K562 (cell line): ENCODE results near the gene PPM1M. TPM values are rescaled to one million over a fixed set of nuclear protein-coding genes. Genes with fewer than 3 reads are reported as not detected.
A peak's percentile ranks its signal among the peaks of the same experiment; 100 is the strongest.

Source experiments
- ELF1 ChIP-seq: fragments of 200-800 bp; sonication (Bioruptor generic); IDR thresholded peaks from 2 replicates; pipeline ENCODE4 v1.6.1; 2016; ENCODE audit warnings: missing genetic modification characterization, missing compliant biosample characterization
- HNRNPH1 ChIP-seq: fragments of 200-400 bp; formaldehyde crosslinking; optimal IDR thresholded peaks from 2 replicates; pipeline ENCODE3; 2017; ENCODE audit warnings: low read depth, mild to moderate bottlenecking, low read length, moderate library complexity
- KLF10 ChIP-seq: fragments of 250-450 bp; sonication (Bioruptor Pico); IDR thresholded peaks from 2 replicates; pipeline ENCODE4 v1.6.1; 2021; ENCODE audit warnings: matching md5 sums
- MAZ ChIP-seq, 2 experiments: fragments of 450-650 bp in 1 of 2; sonication (generic) in 1 of 2; formaldehyde crosslinking; IDR thresholded peaks in 1 of 2; conservative IDR thresholded peaks in 1 of 2; 2 replicates each; pipeline versions ENCODE4 v1.4.0 to v1.5.0; 2020; ENCODE audit warnings: mild to moderate bottlenecking in 1 of 2, missing genetic modification reagents in 1 of 2
- MEIS2 ChIP-seq: fragments of 450-650 bp; IDR thresholded peaks from 2 replicates; pipeline ENCODE4 v1.6.1; 2014; ENCODE audit warnings: mild to moderate bottlenecking; ENCODE audit not compliant: partially characterized antibody
- MNT ChIP-seq, 2 experiments: fragments of 450-650 bp; conservative IDR thresholded peaks; 2 replicates each; pipeline ENCODE4 v1.6.1; 2017; ENCODE audit warnings: mild to moderate bottlenecking in 2 of 2, moderate library complexity in 2 of 2
- NR2C2 ChIP-seq, 2 experiments: fragments of 200-800 bp in 1 of 2; sonication (Bioruptor generic) in 1 of 2; sonication (generic) in 1 of 2; formaldehyde crosslinking in 1 of 2; IDR thresholded peaks; 2 replicates each; pipeline versions ENCODE4 v1.6.1 to v1.8.0; 2016 to 2022; ENCODE audit warnings: mild to moderate bottlenecking in 1 of 2, missing compliant biosample characterization in 1 of 2, missing genetic modification characterization in 1 of 2, missing genetic modification reagents in 1 of 2
- SMAD1 ChIP-seq: fragments of 150-350 bp; IDR thresholded peaks from 2 replicates; pipeline ENCODE4 v1.6.1; 2014; ENCODE audit warnings: low read length, low read depth; ENCODE audit not compliant: partially characterized antibody
- SMAD2 ChIP-seq: fragments of 150-350 bp; IDR thresholded peaks from 2 replicates; pipeline ENCODE4 v1.6.1; 2014; ENCODE audit warnings: low read depth, mild to moderate bottlenecking, low read length
- TBL1XR1 ChIP-seq, 2 experiments: IDR thresholded peaks; 2 replicates each; pipeline ENCODE4 v1.6.1; 2012; ENCODE audit warnings: improper control_type of control experiment in 2 of 2, low read length in 2 of 2, mild to moderate bottlenecking in 1 of 2
- ZNF609 ChIP-seq: sonication (generic); formaldehyde crosslinking; IDR thresholded peaks from 2 replicates; pipeline ENCODE4 v1.8.1; 2023; ENCODE audit warnings: missing genetic modification reagents, mild to moderate bottlenecking, borderline replicate concordance
- polyA plus RNA-seq, 8 experiments: library from polyadenylated mRNA; depleted of rRNA in 4 of 8; stranded (reverse) in 5 of 8; unstranded in 3 of 8; fragments of >200 nt; fragmentation: Nextera tagmentation in 2 of 8; fragmentation: Illumina TruSeq in 1 of 8; extraction: Ambion mirVana in 2 of 8; extraction: Trizol in 1 of 8; gene quantifications; 2 replicates each; pipeline versions ENCODE4 v1.2.1 to v1.2.3, GENCODE V29; 2011 to 2014; ENCODE audit warnings: inconsistent platforms in 1 of 8, missing spikeins in 1 of 8
- total RNA-seq, 7 experiments: library from RNA; depleted of rRNA in 6 of 7; stranded (reverse); fragments of >200 nt in 6 of 7; fragmentation: Illumina TruSeq in 2 of 7; extraction: Trizol in 2 of 7; gene quantifications; 2 replicates each; pipeline versions ENCODE4 v1.2.1 to v1.2.3, GENCODE V29; 2011 to 2021; ENCODE audit warnings: low replicate concordance in 1 of 7
- TF ChIP-seq, protein P1 (sequence below): sonication (generic); formaldehyde crosslinking; IDR thresholded peaks from 2 replicates; pipeline ENCODE4 v1.9.0; 2022; ENCODE audit warnings: mild to moderate bottlenecking, missing genetic modification reagents
- TF ChIP-seq, protein P2 (sequence below): fragments of 250-450 bp; sonication (Bioruptor Pico); IDR thresholded peaks from 2 replicates; pipeline ENCODE4 v1.5.0; 2021; ENCODE audit warnings: mild to moderate bottlenecking, borderline replicate concordance

PPM1M gene
- total and polyA plus RNA-seq, 9 of the 15 experiments (the other 6 are each of a cell fraction or from before 2014, with no cell fraction given), result 1.4 to 9.2 (median 4.4) TPM

DNA sequence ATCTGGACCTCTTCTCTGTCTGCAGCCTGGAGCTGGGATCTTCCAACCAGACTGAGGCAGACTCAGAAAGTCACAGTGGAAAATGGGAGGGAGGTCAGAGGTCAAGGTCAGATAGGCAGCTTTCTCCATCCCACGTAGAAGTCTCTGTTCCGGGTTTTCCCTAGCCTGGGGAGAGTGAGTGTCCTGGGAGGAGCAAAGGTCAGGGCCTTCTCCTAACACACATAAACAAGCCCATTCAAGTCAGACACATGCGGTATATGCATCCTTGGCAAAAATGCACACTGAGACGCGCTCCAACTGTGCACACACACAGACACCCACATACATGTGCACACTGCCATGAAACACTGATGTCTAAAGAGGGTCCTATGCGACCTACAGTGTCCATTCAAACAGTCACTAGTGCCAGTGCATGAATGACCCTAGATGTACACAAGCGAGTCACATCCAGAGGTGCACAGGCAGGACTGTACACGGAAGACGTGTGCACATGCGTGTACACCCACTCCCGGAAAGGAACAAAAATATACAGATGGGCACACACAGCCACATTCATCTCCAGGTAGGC is 7.3 kb upstream of the PPM1M start (continued):
- TF ChIP-seq ZNF609 (CRISPR knock-in tag), result no peak
- no peak for TF ChIP-seq SMAD2
- no peak for TF ChIP-seq KLF10
- no peak for TF ChIP-seq MEIS2
- TF ChIP-seq NR2C2 (CRISPR knock-in tag; IDR thresholded peaks at IDR 0.05), result peak; percentile 87
- TF ChIP-seq NR2C2 (tag; IDR thresholded peaks at IDR 0.05), result peak; percentile 92
- TF ChIP-seq, protein P1, sequence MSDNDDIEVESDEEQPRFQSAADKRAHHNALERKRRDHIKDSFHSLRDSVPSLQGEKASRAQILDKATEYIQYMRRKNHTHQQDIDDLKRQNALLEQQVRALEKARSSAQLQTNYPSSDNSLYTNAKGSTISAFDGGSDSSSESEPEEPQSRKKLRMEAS (CRISPR knock-in tag), result peak; percentile 47; the same call in 1 of the 2 replicates
- TF ChIP-seq MAZ (CRISPR knock-in tag; conservative IDR thresholded peaks at IDR 0.05 in 1 of 2, IDR thresholded peaks at IDR 0.05 in 1 of 2), result no peak
- TF ChIP-seq HNRNPH1, result no peak
- 0 out of 4 replicates have a peak, but pooled peaks of 1 of the 2 experiments have one; percentile 10 for TF ChIP-seq MNT (conservative IDR thresholded peaks at IDR 0.05)
- TF ChIP-seq, protein P2, sequence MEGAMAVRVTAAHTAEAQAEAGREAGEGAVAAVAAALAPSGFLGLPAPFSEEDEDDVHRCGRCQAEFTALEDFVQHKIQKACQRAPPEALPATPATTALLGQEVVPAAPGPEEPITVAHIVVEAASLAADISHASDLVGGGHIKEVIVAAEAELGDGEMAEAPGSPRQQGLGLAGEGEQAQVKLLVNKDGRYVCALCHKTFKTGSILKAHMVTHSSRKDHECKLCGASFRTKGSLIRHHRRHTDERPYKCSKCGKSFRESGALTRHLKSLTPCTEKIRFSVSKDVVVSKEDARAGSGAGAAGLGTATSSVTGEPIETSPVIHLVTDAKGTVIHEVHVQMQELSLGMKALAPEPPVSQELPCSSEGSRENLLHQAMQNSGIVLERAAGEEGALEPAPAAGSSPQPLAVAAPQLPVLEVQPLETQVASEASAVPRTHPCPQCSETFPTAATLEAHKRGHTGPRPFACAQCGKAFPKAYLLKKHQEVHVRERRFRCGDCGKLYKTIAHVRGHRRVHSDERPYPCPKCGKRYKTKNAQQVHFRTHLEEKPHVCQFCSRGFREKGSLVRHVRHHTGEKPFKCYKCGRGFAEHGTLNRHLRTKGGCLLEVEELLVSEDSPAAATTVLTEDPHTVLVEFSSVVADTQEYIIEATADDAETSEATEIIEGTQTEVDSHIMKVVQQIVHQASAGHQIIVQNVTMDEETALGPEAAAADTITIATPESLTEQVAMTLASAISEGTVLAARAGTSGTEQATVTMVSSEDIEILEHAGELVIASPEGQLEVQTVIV (CRISPR knock-in tag), result no peak
- TF ChIP-seq ELF1 (tag), result 0 out of 2 replicates have a peak, but pooled peaks have one; percentile 9
- TF ChIP-seq TBL1XR1 (IDR thresholded peaks at IDR 0.05; ENCODE audit: low read length in 2 of 2), result peak in 1 of 2 experiments; percentile 74; a peak in 1 of 4 replicates
- no peak for TF ChIP-seq SMAD1
